Osteocyte (in vitro differentiated cells): ENCODE measurements around the gene DAW1. TPM values are rescaled to one million over a fixed set of nuclear protein-coding genes. Genes with fewer than 3 reads are reported as not detected.

Experiments used
- DNase-seq: peaks from one replicate; pipeline ENCODE4 v3.0.0; 2021; ENCODE audit warnings: mixed read lengths; ENCODE audit not compliant: unreplicated experiment; ENCODE audit errors: extremely low spot score
- H3K27ac Mint-ChIP-seq: one replicate; pipeline ENCODE4 v1.8.0; 2021; ENCODE audit warnings: mild to moderate bottlenecking, mixed read lengths; ENCODE audit not compliant: unreplicated experiment
- H3K27me3 Mint-ChIP-seq: one replicate; pipeline ENCODE4 v1.8.0; 2021; ENCODE audit warnings: mixed read lengths; ENCODE audit not compliant: unreplicated experiment
- H3K36me3 Mint-ChIP-seq: one replicate; pipeline ENCODE4 v1.8.0; 2021; ENCODE audit warnings: mixed read lengths; ENCODE audit not compliant: unreplicated experiment
- H3K4me1 Mint-ChIP-seq: one replicate; pipeline ENCODE4 v1.8.0; 2021; ENCODE audit warnings: mixed read lengths; ENCODE audit not compliant: unreplicated experiment
- H3K4me3 Mint-ChIP-seq: one replicate; pipeline ENCODE4 v1.8.0; 2021; ENCODE audit warnings: mild to moderate bottlenecking, moderate library complexity, mixed read lengths; ENCODE audit not compliant: unreplicated experiment
- H3K9me3 Mint-ChIP-seq: one replicate; pipeline ENCODE4 v1.8.0; 2021; ENCODE audit warnings: mixed read lengths; ENCODE audit not compliant: unreplicated experiment
- CTCF ChIP-seq: fragments of 200-600 bp; sonication (generic); IDR thresholded peaks from 2 replicates; pipeline ENCODE4 v1.5.0; 2021; ENCODE audit warnings: antibody characterized with exemption, mild to moderate bottlenecking, moderate library complexity
- total RNA-seq: library from RNA; stranded (reverse); gene quantifications from 2 replicates; pipeline ENCODE4 v1.2.1, GENCODE V29; 2021

Gene DAW1
- total RNA-seq, 1 donor from 2014 or later = not detected

GRCh38 chr2:227906991-227907390 is 35.6 kb downstream of the DAW1 start:
- Mint-ChIP-seq H3K36me3 (no peaks in the 10 kb centered on the region), H3K27ac (no peak overlapping the region), H3K27me3 (no peaks in the 10 kb centered on the region), H3K9me3 (no peaks in the 10 kb centered on the region), H3K4me1 (no peaks in the 10 kb centered on the region), H3K4me3 (no peak overlapping the region)
- no peak for TF ChIP-seq CTCF
- DNase-seq = no peak

GRCh38 chr2:227908266-227909054 is 37.0 kb downstream of the DAW1 start:
- H3K4me1 Mint-ChIP-seq = no peaks in the 10 kb centered on the region
- no peak overlapping the region for H3K27ac Mint-ChIP-seq
- no peak overlapping the region for H3K4me3 Mint-ChIP-seq
- no peaks in the 10 kb centered on the region for H3K27me3 Mint-ChIP-seq
- no peak for DNase-seq
- TF ChIP-seq CTCF = no peak
- H3K36me3 Mint-ChIP-seq = no peaks in the 10 kb centered on the region
- no peaks in the 10 kb centered on the region for H3K9me3 Mint-ChIP-seq

- Mint-ChIP-seq H3K36me3 (no peaks in the 10 kb centered on the region), H3K4me1 (no peaks in the 10 kb centered on the region), H3K27me3 (no peaks in the 10 kb centered on the region), H3K27ac (no peak overlapping the region), H3K4me3 (no peak overlapping the region), H3K9me3 (no peaks in the 10 kb centered on the region)
- no peak for TF ChIP-seq CTCF
- DNase-seq = no peak
Measured at GRCh38 chr2:227914362-227914761, 42.9 kb downstream of the DAW1 start.

- Mint-ChIP-seq H3K4me3 (no peak overlapping the region), H3K4me1 (no peaks in the 10 kb centered on the region), H3K27ac (no peak overlapping the region), H3K9me3 (peaks cover under 1% of the 10 kb centered on the region), H3K27me3 (no peaks in the 10 kb centered on the region), H3K36me3 (no peaks in the 10 kb centered on the region)
- TF ChIP-seq CTCF = no peak
- DNase-seq = no peak
Measured at GRCh38 chr2:227921648-227922047, 50.2 kb downstream of the DAW1 start.

- Mint-ChIP-seq H3K9me3 (peaks cover 14% of the 10 kb centered on the region), H3K36me3 (no peaks in the 10 kb centered on the region), H3K27me3 (peaks cover 10% of the 10 kb centered on the region), H3K27ac (no peak overlapping the region), H3K4me3 (no peak overlapping the region), H3K4me1 (no peaks in the 10 kb centered on the region)
- TF ChIP-seq CTCF = no peak
- no peak for DNase-seq
Measured at GRCh38 chr2:227932001-227932400, 60.6 kb downstream of the DAW1 start.
